Gastroesophageal sphincter (tissue), 4 donors: ENCODE measurements around the gene DNLZ. TPM values are rescaled to one million over a fixed set of nuclear protein-coding genes. Genes with fewer than 3 reads are reported as not detected.
"Not testable (repeated sequence)": the region's sequence is repeated elsewhere in the genome, so short reads cannot be mapped to it uniquely, and the experiment has no call there.

ENCODE experiments used
- ATAC-seq: fragments of 150-250 bp; one replicate; pipeline ENCODE4 v1.9.1; 2016; ENCODE audit warnings: mild to moderate bottlenecking, moderate library complexity
- H3K27ac ChIP-seq, 4 donors: fragments of 200-600 bp; sonication (generic) in 3 of 4; 1 replicate in 3 of 4; 2 replicates in 1 of 4; pipeline ENCODE4 v1.5.1; 2016 to 2019
- H3K27me3 ChIP-seq: fragments of 200-600 bp; sonication (generic); one replicate; pipeline ENCODE4 v1.5.1; 2019
- H3K36me3 ChIP-seq, 2 donors: fragments of 200-600 bp; sonication (generic); one replicate each; pipeline ENCODE4 v1.5.1; 2019; ENCODE audit warnings: control low read depth in 1 of 2
- H3K4me1 ChIP-seq, 3 donors: fragments of 200-600 bp; sonication (generic); 1 replicate in 2 of 3; 2 replicates in 1 of 3; pipeline ENCODE4 v1.5.1; 2016 to 2019; ENCODE audit warnings: control low read depth in 2 of 3
- H3K4me3 ChIP-seq, 2 donors: fragments of 200-600 bp; sonication (generic); one replicate each; pipeline ENCODE4 v1.5.1; 2019; ENCODE audit warnings: mild to moderate bottlenecking in 1 of 2, moderate library complexity in 1 of 2
- H3K9me3 ChIP-seq, 3 donors: fragments of 200-600 bp; sonication (generic); one replicate each; pipeline ENCODE4 v1.5.1; 2017 to 2019; ENCODE audit warnings: control low read depth in 2 of 3
- CTCF ChIP-seq, 4 experiments: fragments of 200-600 bp in 2 of 4; fragments of 450-650 bp in 2 of 4; sonication (generic) in 1 of 4; IDR thresholded peaks; one replicate each; pipeline ENCODE4 v1.5.1; 2017 to 2019; ENCODE audit warnings: antibody characterized with exemption in 4 of 4, mild to moderate bottlenecking in 2 of 4, moderate library complexity in 2 of 4
- EP300 ChIP-seq: sonication (generic); formaldehyde crosslinking; IDR thresholded peaks from one replicate; pipeline ENCODE4 v1.6.1; 2017; ENCODE audit warnings: antibody characterized with exemption, mild to moderate bottlenecking
- POLR2A ChIP-seq, 2 donors: fragments of 450-650 bp; IDR thresholded peaks; one replicate each; pipeline ENCODE4 v1.6.1; 2017; ENCODE audit warnings: antibody characterized with exemption in 2 of 2, mild to moderate bottlenecking in 2 of 2, moderate library complexity in 1 of 2
- POLR2AphosphoS5 ChIP-seq: sonication (generic); formaldehyde crosslinking; IDR thresholded peaks from one replicate; pipeline ENCODE4 v1.6.1; 2017; ENCODE audit warnings: antibody characterized with exemption
- WGBS, 2 donors: methylation state at CpG; one replicate each; pipeline ENCODE4 v1.1.5; 2018; ENCODE audit warnings: low coverage in 1 of 2; 5-methylcytosine and 5-hydroxymethylcytosine counted together
- total RNA-seq, 4 donors: library from RNA; depleted of rRNA; stranded (reverse); fragments of >200 nt; gene quantifications; one replicate each; pipeline ENCODE4 v1.1.0, GENCODE V29; 2016

DNLZ gene
- total RNA-seq, 4 donors from 2014 or later = 8.4 to 23.7 (median 15.7) TPM

GRCh38 chr9:136409557-136410455, 46.3 kb upstream of the DNLZ start:
- ATAC-seq = peak; percentile 14
- Histone ChIP-seq H3K4me3 (peak overlapping the region; percentile 64 to 96), H3K27ac (peak overlapping the region; percentile 31 to 92 (median 87)), H3K9me3 (no peaks in the 10 kb centered on the region), H3K27me3 (no peaks in the 10 kb centered on the region), H3K36me3 (peaks cover 0 to 63% of the 10 kb centered on the region in 2 donors), H3K4me1 (peaks cover 0 to 40% (median 12%) of the 10 kb centered on the region in 3 donors)
- 67% methylated on average over 3 of the region's 71 CpGs; no CpG with 5 or more reads in 1 of the 2 donors for WGBS, 2 donors
- TF ChIP-seq EP300 (no peak), POLR2AphosphoS5 (no peak), CTCF (IDR thresholded peaks at IDR 0.05) (peak in 1 of 4 experiments; percentile 6)

GRCh38 chr9:136407911-136408310, 44.4 kb upstream of the DNLZ start:
- Histone ChIP-seq H3K4me3 (no peak overlapping the region), H3K4me1 (peaks cover 0 to 36% (median 12%) of the 10 kb centered on the region in 3 donors), H3K27me3 (no peaks in the 10 kb centered on the region), H3K27ac (no peak overlapping the region), H3K36me3 (peaks cover 0 to 59% of the 10 kb centered on the region in 2 donors), H3K9me3 (no peaks in the 10 kb centered on the region)
- WGBS, 2 donors = 68 to 88% methylated on average over 4 to 5 of the region's 7 CpGs
- no peak for TF ChIP-seq POLR2AphosphoS5
- TF ChIP-seq POLR2A (IDR thresholded peaks at IDR 0.05) = no peak
- no peak for TF ChIP-seq EP300
- no peak for TF ChIP-seq CTCF (IDR thresholded peaks at IDR 0.05)
- no peak for ATAC-seq

- not testable (repeated sequence) for H3K4me3 ChIP-seq, H3K9me3 ChIP-seq, ATAC-seq, H3K27ac ChIP-seq, H3K27me3 ChIP-seq
- Histone ChIP-seq H3K4me1 (peaks cover 0 to 31% (median 12%) of the 10 kb centered on the region in 3 donors), H3K36me3 (peaks cover 0 to 58% of the 10 kb centered on the region in 2 donors)
- WGBS, 2 donors = 93% methylated on average over 21 of the region's 28 CpGs; no CpG with 5 or more reads in 1 of the 2 donors
Measured at GRCh38 chr9:136407061-136407460, 43.5 kb upstream of the DNLZ start.

- ATAC-seq, H3K27ac ChIP-seq, H3K4me3 ChIP-seq, H3K9me3 ChIP-seq, H3K27me3 ChIP-seq: not testable (repeated sequence)
- 89% methylated on average over 4 of the region's 10 CpGs; no CpG with 5 or more reads in 1 of the 2 donors for WGBS, 2 donors
- Histone ChIP-seq H3K4me1 (peaks cover 0 to 20% (median 9%) of the 10 kb centered on the region in 3 donors), H3K36me3 (peaks cover 0 to 63% of the 10 kb centered on the region in 2 donors)
Measured at GRCh38 chr9:136405904-136406303, 42.4 kb upstream of the DNLZ start.

DNA sequence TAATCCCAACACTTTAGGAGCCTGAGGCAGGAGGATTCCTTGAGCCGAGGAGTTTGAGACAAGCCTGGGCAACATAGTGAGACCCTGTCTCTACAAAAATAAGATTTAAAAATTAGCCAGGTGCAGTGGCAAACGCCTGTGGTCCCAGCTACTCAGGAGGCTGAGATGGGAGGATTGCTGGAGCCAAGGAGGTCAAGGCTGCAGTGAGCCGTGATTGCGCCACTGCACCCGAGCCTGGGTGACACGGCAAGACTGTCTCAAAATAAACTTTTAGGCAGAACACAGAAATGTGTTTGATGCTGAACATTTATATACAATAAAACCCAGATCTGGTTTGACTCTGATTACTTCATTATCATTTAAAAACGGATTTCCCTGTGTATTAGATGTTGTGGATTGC, 41.9 kb upstream of the DNLZ start:
- H3K4me1 ChIP-seq = peaks cover 0 to 23% (median 11%) of the 10 kb centered on the region in 3 donors
- H3K4me3 ChIP-seq = no peak overlapping the region
- WGBS, 2 donors = 70 to 83% methylated on average over 3 to 6 of the region's 7 CpGs
- TF ChIP-seq POLR2AphosphoS5 (no peak), CTCF (IDR thresholded peaks at IDR 0.05) (no peak), POLR2A (IDR thresholded peaks at IDR 0.05) (no peak), EP300 (no peak)
- no peaks in the 10 kb centered on the region for H3K27me3 ChIP-seq
- peaks cover 0 to 63% of the 10 kb centered on the region in 2 donors for H3K36me3 ChIP-seq
- no peaks in the 10 kb centered on the region for H3K9me3 ChIP-seq
- no peak for ATAC-seq
- no peak overlapping the region for H3K27ac ChIP-seq

GRCh38 chr9:136404801-136405136, 41.2 kb upstream of the DNLZ start:
- no peaks in the 10 kb centered on the region for H3K9me3 ChIP-seq
- WGBS, 2 donors = 84 to 86% methylated on average over 6 to 7 of the region's 14 CpGs
- TF ChIP-seq CTCF (IDR thresholded peaks at IDR 0.05) (no peak), EP300 (no peak), POLR2AphosphoS5 (no peak), POLR2A (IDR thresholded peaks at IDR 0.05) (no peak)

More at GRCh38 chr9:136404801-136405136, 41.2 kb upstream of the DNLZ start:
- Histone ChIP-seq H3K4me3 (no peak overlapping the region), H3K27me3 (no peaks in the 10 kb centered on the region), H3K4me1 (peaks cover 0 to 23% (median 13%) of the 10 kb centered on the region in 3 donors), H3K36me3 (peaks cover 0 to 63% of the 10 kb centered on the region in 2 donors), H3K27ac (no peak overlapping the region)
- no peak for ATAC-seq
